GM10266 (cell line): ENCODE measurements around the gene UFL1.
A peak's percentile ranks its signal among the peaks of the same experiment; 100 is the strongest.
"Not testable (repeated sequence)": the region's sequence is repeated elsewhere in the genome, so short reads cannot be mapped to it uniquely, and the experiment has no call there.

Experiments used
- DNase-seq: peaks from one replicate; pipeline ENCODE4 v3.0.0; 2012; ENCODE audit errors: extremely low spot score
- TF ChIP-seq, protein P1 (sequence below): IDR thresholded peaks from 2 replicates; pipeline ENCODE4 v1.5.1; 2012; ENCODE audit warnings: mild to moderate bottlenecking, low read depth; ENCODE audit not compliant: control insufficient read depth, insufficient read depth; ENCODE audit errors: missing control alignments

Gene UFL1

GRCh38 chr6:96521644-96522464, at the start of gene UFL1:
UFL1 (plus strand) TSS chr6:96521806; CDS start chr6:96521874, 68 bp downstream.
- TF ChIP-seq, protein P1, sequence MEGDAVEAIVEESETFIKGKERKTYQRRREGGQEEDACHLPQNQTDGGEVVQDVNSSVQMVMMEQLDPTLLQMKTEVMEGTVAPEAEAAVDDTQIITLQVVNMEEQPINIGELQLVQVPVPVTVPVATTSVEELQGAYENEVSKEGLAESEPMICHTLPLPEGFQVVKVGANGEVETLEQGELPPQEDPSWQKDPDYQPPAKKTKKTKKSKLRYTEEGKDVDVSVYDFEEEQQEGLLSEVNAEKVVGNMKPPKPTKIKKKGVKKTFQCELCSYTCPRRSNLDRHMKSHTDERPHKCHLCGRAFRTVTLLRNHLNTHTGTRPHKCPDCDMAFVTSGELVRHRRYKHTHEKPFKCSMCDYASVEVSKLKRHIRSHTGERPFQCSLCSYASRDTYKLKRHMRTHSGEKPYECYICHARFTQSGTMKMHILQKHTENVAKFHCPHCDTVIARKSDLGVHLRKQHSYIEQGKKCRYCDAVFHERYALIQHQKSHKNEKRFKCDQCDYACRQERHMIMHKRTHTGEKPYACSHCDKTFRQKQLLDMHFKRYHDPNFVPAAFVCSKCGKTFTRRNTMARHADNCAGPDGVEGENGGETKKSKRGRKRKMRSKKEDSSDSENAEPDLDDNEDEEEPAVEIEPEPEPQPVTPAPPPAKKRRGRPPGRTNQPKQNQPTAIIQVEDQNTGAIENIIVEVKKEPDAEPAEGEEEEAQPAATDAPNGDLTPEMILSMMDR = no peak
- DNase-seq = peak; percentile 81

DNA sequence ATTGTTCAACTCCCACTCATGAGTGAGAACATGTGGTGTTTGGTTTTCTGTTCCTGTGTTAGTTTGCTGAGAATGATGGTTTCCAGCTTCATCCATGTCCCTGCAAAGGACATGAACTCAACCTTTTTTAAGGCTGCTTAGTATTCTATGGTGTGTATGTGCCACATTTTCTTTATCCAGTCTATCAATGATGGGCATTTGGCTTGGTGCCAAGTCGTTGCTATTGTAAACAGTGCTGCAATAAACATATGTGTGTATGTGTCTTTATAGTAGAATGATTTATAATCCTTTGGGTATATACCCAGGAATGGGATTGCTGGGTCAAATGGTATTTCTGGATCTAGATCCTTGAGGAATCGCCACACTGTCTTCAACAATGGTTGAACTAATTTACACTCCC, 49.3 kb upstream of the UFL1 start:
- not testable (repeated sequence) for DNase-seq

DNA sequence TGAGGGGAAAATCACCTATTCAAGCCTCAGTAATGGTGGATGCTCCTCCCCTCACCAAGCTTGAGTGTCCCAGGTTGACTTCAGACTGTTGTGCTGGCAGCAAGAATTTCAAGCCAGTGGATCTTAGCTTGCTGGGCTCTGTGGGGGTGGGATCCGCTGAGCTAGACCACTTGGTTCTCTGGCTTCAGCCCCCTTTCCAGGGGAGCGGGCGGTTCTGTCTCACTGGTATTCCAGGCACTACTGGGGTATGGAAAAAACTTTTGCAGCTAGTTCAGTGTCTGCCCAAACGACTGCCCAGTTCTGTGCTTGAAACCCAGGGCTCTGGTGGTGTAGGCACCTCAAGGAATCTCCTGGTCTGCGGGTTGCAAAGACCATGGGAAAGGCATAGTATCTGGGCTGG, 42.9 kb upstream of the UFL1 start:
- TF ChIP-seq, protein P1 = no peak
- no peak for DNase-seq

- no peak for DNase-seq
- TF ChIP-seq, protein P1 = no peak
These were observed 29.7 kb upstream of the UFL1 start for GRCh38 chr6:96491926-96492325.

- TF ChIP-seq, protein P1 = no peak
These were observed 21.8 kb upstream of the UFL1 start for GRCh38 chr6:96499781-96500180.

GRCh38 chr6:96502915-96503314, 18.7 kb upstream of the UFL1 start:
- no peak for DNase-seq
- TF ChIP-seq, protein P1 = no peak

More at GRCh38 chr6:96499781-96500180, 21.8 kb upstream of the UFL1 start:
- no peak for DNase-seq

GRCh38 chr6:96505363-96505762, 16.2 kb upstream of the UFL1 start:
- DNase-seq = no peak
- TF ChIP-seq, protein P1 = no peak
